ENCODE results near the gene HHIPL1. TPM values are rescaled to one million over a fixed set of nuclear protein-coding genes. Genes with fewer than 3 reads are reported as not detected.

The HHIPL1 gene
- total and polyA plus RNA-seq, 8 donors = 2.2 to 3.1 (median 2.6) TPM

DNA sequence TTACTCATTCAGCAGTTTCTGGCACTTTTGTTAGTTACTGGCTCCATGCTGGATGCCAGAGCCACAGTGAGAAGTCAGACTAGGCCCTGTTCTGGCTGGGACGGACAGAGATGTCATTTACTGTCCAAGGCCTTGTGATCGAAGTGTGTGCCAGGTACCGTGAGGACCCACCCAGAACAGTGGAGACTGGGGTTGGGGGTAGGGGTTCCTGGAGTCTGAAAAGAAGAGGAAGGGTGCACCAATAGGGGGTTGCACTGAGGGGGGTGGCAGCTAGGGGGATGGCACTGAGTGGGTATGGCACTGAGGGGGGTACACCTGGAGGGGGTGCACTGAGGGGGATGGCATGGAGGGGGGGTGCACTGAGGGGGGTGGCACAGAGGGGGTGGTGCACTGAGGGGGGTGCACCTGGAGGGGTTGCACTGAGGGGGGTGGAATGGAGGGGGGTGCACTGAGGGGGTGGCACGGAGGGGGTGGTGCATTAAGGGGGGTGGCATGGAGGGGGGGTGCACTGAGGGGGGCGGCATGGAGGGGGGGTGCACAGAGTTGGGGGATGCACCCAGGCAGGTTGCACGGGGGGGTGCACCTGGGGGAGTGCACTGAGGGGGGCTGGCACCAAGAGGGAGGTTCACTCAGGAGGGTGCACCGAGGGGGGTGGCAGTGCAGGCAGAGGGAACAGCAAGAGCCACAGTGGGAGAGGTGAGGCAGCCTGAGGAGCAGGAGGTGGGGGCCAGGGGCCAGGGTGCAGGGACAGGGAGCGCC lies 28.6 kb downstream of the HHIPL1 start:
- intact Hi-C loops (cut with DNase I) = no loop called here
- Histone ChIP-seq H3K27me3 (peaks cover 0 to 29% of the 10 kb centered on the region in 2 donors), H3K4me3 (no peak overlapping the region), H3K27ac (no peak overlapping the region), H3K9me3 (peaks cover 0 to 11% of the 10 kb centered on the region in 2 donors), H3K4me1 (no peaks in the 10 kb centered on the region), H3K36me3 (no peaks in the 10 kb centered on the region)
- DNase-seq (no peak), ATAC-seq (no peak)
- TF ChIP-seq, protein P1, sequence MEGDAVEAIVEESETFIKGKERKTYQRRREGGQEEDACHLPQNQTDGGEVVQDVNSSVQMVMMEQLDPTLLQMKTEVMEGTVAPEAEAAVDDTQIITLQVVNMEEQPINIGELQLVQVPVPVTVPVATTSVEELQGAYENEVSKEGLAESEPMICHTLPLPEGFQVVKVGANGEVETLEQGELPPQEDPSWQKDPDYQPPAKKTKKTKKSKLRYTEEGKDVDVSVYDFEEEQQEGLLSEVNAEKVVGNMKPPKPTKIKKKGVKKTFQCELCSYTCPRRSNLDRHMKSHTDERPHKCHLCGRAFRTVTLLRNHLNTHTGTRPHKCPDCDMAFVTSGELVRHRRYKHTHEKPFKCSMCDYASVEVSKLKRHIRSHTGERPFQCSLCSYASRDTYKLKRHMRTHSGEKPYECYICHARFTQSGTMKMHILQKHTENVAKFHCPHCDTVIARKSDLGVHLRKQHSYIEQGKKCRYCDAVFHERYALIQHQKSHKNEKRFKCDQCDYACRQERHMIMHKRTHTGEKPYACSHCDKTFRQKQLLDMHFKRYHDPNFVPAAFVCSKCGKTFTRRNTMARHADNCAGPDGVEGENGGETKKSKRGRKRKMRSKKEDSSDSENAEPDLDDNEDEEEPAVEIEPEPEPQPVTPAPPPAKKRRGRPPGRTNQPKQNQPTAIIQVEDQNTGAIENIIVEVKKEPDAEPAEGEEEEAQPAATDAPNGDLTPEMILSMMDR (IDR thresholded peaks at IDR 0.05) = no peak

DNA sequence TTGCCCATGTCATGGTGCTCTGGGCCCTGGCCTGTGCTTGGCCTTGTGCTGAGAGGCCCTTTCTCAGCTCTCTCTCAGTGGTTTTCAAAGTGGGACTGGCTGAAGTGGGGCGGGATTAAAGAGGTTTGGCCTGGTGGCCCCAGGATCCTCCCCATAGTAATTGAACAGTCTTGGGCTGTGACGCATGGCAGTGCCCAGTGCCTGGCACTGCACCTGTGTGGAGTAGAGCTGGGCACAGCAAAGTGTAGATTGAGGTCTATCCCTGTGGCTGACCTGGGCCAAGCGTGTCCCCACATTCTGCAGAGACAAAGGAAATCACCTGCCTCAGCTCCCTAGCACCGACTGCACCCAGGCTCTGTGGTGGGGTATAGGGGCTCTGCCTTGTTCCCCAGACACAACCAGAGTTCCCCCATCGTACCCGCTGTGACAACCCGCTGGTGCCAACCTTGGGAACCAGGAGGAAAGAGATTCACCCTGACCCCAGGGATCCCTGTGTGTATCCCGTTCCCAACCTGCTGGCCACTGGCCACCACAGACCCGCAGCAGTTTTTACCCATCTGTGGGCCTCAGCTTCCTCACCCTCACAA lies 29.2 kb downstream of the HHIPL1 start:
- Histone ChIP-seq H3K27ac (no peak overlapping the region), H3K4me3 (no peak overlapping the region), H3K27me3 (peaks cover 0 to 29% of the 10 kb centered on the region in 2 donors), H3K4me1 (no peaks in the 10 kb centered on the region), H3K36me3 (no peaks in the 10 kb centered on the region), H3K9me3 (peaks cover 0 to 18% of the 10 kb centered on the region in 2 donors)
- intact Hi-C loops (cut with DNase I) = no loop called here
- DNase-seq = no peak
- TF ChIP-seq, protein P1 (IDR thresholded peaks at IDR 0.05) = no peak
- ATAC-seq = no peak

DNA sequence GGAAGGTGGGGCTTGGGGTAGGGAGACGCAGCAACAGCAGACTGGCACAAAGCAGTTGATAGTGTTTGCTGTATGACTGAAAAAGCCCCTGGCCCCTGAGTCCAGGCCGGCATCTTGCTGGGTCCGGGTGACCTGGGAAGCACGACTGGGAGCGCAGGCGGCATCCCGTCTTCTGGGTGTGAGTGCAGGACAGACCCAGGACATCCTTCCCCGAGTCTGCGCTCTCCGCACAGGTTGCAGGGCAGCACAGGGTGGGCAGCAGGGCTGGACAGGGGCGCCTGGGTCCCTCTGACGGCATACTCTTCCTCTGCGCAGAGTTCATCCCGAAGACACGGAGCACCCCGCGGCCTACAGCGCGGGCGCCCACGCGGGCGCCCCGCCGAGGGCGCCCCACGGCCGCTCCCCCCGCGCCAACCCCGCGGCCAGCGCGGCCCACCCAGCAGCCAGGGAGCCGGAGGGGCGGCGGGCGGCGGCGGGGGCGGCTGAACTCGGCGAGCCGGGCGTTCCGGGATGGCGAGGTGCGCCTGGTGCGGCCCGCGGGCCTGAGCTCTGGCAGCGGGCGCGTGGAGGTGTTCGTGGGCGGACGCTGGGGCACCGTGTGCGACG lies 29.9 kb downstream of the HHIPL1 start:
- intact Hi-C loops (cut with DNase I) = no loop called here
- H3K4me3 ChIP-seq = no peak overlapping the region
- no peaks in the 10 kb centered on the region for H3K4me1 ChIP-seq
- TF ChIP-seq, protein P1 (IDR thresholded peaks at IDR 0.05) = no peak
- peaks cover 0 to 20% of the 10 kb centered on the region in 2 donors for H3K9me3 ChIP-seq
- peaks cover 0 to 29% of the 10 kb centered on the region in 2 donors for H3K27me3 ChIP-seq
- no peak overlapping the region for H3K27ac ChIP-seq
- DNase-seq = no peak
- no peak for ATAC-seq
- no peaks in the 10 kb centered on the region for H3K36me3 ChIP-seq

DNA sequence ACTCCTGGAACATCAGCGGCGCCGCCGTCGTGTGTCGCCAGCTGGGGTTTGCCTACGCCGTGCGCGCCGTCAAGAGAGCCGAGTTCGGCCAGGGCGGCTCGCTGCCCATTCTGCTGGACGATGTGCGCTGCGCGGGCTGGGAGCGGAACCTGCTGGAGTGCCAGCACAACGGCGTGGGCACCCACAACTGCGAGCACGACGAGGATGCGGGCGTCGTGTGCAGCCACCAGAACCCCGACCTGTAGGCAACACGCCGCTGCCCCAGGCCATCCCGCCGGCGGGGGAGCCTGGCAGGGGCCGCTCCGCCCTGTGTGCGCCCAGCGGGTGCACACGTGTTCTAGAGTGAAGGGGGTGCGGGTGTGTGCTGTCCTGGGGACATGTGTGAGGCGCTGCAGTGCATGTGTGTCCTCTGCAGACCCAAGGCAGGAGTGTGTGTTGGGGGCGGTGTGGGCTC lies 30.5 kb downstream of the HHIPL1 start:
- no peaks in the 10 kb centered on the region for H3K36me3 ChIP-seq
- no peak for ATAC-seq
- H3K27me3 ChIP-seq = peaks cover 0 to 29% of the 10 kb centered on the region in 2 donors
- TF ChIP-seq, protein P1 (IDR thresholded peaks at IDR 0.05) = no peak
- H3K4me1 ChIP-seq = no peaks in the 10 kb centered on the region
- no peak overlapping the region for H3K4me3 ChIP-seq
- no peak overlapping the region for H3K27ac ChIP-seq
- intact Hi-C loops (cut with DNase I) = no loop called here
- DNase-seq = no peak
- H3K9me3 ChIP-seq = peaks cover 0 to 20% of the 10 kb centered on the region in 2 donors

DNA sequence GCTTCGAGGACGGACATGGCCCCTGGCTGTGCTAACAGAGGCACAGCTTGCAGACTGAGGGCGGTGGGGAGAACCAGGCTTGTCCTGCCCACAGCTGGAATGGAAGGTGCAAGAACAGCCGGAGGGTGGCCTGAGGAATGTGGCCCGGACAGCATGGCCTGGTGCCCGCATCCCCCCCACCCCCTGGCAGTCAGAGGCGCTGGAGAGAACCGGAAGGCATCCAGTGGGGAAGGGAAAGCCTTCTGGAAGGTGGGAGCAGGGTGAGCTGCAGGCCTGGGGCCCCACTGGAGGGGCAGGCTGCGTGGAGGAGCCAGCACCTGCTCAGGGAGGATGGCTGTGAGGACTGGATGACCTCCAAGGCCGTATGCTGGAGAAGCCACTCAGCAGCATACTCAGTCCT lies 31.0 kb downstream of the HHIPL1 start:
- DNase-seq (no peak), ATAC-seq (no peak)
- intact Hi-C loops (cut with DNase I) = no loop called here
- Histone ChIP-seq H3K4me1 (no peaks in the 10 kb centered on the region), H3K4me3 (no peak overlapping the region), H3K9me3 (peaks cover 0 to 20% of the 10 kb centered on the region in 2 donors), H3K27me3 (peaks cover 0 to 33% of the 10 kb centered on the region in 2 donors), H3K36me3 (no peaks in the 10 kb centered on the region), H3K27ac (no peak overlapping the region)
- TF ChIP-seq, protein P1 (IDR thresholded peaks at IDR 0.05) = no peak

Measured in left lung (tissue), 10 donors.